Astrocyte (in vitro differentiated cells and primary cell): ENCODE results near the gene COPS6.

ENCODE experiments used
- CTCF ChIP-seq: IDR thresholded peaks from 2 replicates; pipeline ENCODE4 v1.5.1; 2011; ENCODE audit warnings: low read depth, mild to moderate bottlenecking, inconsistent platforms, low read length, moderate library complexity; ENCODE audit not compliant: insufficient read depth
- EZH2 ChIP-seq: IDR thresholded peaks from 2 replicates; pipeline ENCODE4 v1.6.1; 2012; ENCODE audit warnings: mild to moderate bottlenecking, low read length, inconsistent platforms; ENCODE audit not compliant: insufficient read depth

- TF ChIP-seq CTCF: no peak
- no peak for TF ChIP-seq EZH2
These were observed 9.7 kb upstream of the COPS6 start for GRCh38 chr7:100079024-100079560.
